Suprapubic skin (tissue), 3 donors: ENCODE measurements around the gene ATP13A5.

Experiments
- CTCF ChIP-seq, 2 donors: fragments of 200-600 bp in 1 of 2; fragments of 450-650 bp in 1 of 2; sonication (generic) in 1 of 2; IDR thresholded peaks; one replicate each; pipeline ENCODE4 v1.5.1; 2016 to 2019; ENCODE audit warnings: antibody characterized with exemption in 2 of 2, mild to moderate bottlenecking in 1 of 2, moderate library complexity in 1 of 2
- POLR2A ChIP-seq, 2 donors: fragments of 450-650 bp; IDR thresholded peaks; one replicate each; pipeline ENCODE4 v1.6.1; 2017; ENCODE audit warnings: antibody characterized with exemption in 2 of 2, mild to moderate bottlenecking in 2 of 2, moderate library complexity in 2 of 2

- TF ChIP-seq CTCF (IDR thresholded peaks at IDR 0.05) (no peak), POLR2A (IDR thresholded peaks at IDR 0.05) (no peak)
Observed at GRCh38 chr3:193347521-193348501, 30.7 kb downstream of the ATP13A5 start.
